ENCODE measurements around the gene CADPS. TPM values are rescaled to one million over a fixed set of nuclear protein-coding genes. Genes with fewer than 3 reads are reported as not detected.

CADPS gene
- total RNA-seq, 2 experiments from 2014 or later, result not detected

DNA sequence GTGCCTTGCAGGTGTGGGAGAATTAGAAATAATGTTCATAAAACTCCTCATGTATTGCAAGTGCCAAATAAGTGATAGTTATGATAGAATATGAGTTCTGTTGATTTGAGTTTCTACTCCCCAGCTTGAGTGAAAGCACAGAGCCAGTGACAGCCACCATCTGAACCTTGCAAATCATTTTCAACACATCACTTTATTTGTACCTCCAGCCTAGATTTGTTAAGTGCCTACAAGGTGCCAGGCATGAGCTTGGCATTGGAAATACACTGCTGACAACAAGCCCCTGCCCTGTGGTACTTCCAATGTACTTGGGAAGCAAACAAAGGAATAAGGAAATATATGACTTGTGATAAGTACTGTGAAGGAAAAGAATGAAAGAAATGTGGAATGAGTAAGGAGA lies 518.9 kb downstream of the CADPS start:
- peaks cover under 1% of the 10 kb centered on the region for H3K4me1 Mint-ChIP-seq
- POLR2A ChIA-PET, result no interaction called here
- DNase-seq, result no peak
- H3K27ac Mint-ChIP-seq, result no peak overlapping the region
- no peak overlapping the region for H3K4me3 Mint-ChIP-seq
- peaks cover 2% of the 10 kb centered on the region for H3K27me3 Mint-ChIP-seq
- H3K36me3 Mint-ChIP-seq, result no peaks in the 10 kb centered on the region
- no peaks in the 10 kb centered on the region for H3K9me3 Mint-ChIP-seq
- no peak for ATAC-seq (ENCODE audit: low read depth)

DNA sequence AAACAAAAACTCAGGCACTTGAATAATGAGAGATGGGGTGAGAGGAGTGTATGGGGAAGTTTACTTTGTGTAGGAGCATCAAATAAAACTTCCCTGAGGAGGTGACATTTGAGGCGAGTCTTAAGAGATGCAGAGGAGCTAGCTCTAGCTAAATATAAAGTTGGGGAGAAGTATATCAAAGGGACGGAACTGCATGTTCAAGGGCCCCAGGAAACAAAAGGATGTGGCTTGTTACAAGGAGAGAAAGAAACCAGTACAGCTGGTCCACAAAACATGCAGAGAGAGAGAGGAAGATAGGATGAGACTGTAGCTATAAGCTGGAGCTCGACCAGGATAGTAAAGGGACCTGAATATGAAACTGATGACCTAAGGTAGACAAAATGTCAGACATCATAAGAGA lies 519.5 kb downstream of the CADPS start:
- Mint-ChIP-seq H3K4me3 (no peak overlapping the region), H3K27me3 (peaks cover 4% of the 10 kb centered on the region), H3K9me3 (no peaks in the 10 kb centered on the region), H3K36me3 (no peaks in the 10 kb centered on the region), H3K4me1 (no peaks in the 10 kb centered on the region), H3K27ac (no peak overlapping the region)
- no peak for ATAC-seq (ENCODE audit: low read depth)
- POLR2A ChIA-PET, result no interaction called here
- DNase-seq, result no peak

Data from activated naive CD8-positive, alpha-beta T cell treated with anti-CD3 and anti-CD28 coated beads, Interleukin-2, amount 10 ng/mL, durations not matched to agents 7 days and 5 days (primary cell).